ENCODE measurements around the gene MRPS15.

MRPS15 gene

DNA sequence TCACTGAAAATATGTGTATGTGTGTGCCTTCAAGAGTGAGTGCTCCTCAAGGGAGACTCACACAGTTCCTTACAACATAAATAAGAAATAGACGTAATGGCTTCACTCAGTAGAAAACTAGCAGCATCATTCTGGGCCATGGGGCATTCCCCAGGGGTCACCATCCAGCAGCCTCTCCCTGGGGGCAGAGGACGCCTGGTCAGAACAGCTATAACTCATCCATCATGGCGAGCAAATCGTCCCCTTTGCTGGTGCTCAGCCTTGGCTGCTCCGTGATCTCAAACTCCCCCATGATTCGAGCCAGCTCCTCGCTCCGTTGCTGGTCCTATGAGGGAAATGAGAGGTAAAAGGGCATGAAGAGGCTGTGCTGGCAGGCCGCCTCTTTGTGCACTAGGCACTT lies 46.3 kb downstream of the MRPS15 start:
- TF ChIP-seq, protein P1, sequence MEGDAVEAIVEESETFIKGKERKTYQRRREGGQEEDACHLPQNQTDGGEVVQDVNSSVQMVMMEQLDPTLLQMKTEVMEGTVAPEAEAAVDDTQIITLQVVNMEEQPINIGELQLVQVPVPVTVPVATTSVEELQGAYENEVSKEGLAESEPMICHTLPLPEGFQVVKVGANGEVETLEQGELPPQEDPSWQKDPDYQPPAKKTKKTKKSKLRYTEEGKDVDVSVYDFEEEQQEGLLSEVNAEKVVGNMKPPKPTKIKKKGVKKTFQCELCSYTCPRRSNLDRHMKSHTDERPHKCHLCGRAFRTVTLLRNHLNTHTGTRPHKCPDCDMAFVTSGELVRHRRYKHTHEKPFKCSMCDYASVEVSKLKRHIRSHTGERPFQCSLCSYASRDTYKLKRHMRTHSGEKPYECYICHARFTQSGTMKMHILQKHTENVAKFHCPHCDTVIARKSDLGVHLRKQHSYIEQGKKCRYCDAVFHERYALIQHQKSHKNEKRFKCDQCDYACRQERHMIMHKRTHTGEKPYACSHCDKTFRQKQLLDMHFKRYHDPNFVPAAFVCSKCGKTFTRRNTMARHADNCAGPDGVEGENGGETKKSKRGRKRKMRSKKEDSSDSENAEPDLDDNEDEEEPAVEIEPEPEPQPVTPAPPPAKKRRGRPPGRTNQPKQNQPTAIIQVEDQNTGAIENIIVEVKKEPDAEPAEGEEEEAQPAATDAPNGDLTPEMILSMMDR (IDR thresholded peaks at IDR 0.05; ENCODE audit: low read depth, low read length) = no peak
- no peaks in the 10 kb centered on the region for H3K27me3 ChIP-seq
- H3K36me3 ChIP-seq = no peaks in the 10 kb centered on the region
- H3K9me3 ChIP-seq = no peaks in the 10 kb centered on the region
- DNase-seq = no peak
- no peak overlapping the region for H3K4me3 ChIP-seq (ENCODE audit: low read depth, low read length)
- no peaks in the 10 kb centered on the region for H3K4me1 ChIP-seq

DNA sequence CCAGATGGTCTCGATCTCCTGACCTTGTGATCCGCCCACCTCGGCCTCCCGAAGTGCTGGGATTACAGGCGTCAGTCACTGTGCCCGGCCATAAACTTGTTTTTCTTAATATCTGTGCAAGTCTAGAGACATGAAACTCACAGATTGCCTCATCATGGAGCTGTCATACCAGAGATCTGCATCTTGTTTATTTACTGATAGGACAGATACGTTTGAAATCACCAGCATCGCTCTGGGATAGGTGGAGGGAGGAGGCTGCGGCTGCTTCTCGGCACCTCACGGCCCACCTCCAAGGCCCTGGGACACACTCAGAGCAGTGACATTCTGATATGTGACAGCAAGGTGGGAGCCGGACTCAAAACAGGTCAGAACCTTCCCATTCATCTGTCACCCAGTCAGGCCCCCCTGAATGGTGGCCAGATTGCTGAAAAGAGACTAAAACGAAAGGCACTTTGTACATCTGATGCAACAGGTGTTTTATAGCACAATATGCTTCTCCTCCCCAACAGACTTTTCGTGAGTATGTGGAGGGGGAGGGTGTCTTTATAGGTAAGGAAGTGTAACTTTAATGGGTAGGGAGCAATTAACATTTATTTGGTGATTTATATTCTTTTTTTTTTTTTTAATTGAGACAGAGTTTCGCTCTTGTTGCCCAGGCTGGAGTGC lies 48.4 kb downstream of the MRPS15 start:
- TF ChIP-seq, protein P1 (IDR thresholded peaks at IDR 0.05; ENCODE audit: low read depth, low read length) = no peak
- Histone ChIP-seq H3K36me3 (no peaks in the 10 kb centered on the region), H3K4me3 (ENCODE audit: low read depth, low read length) (no peak overlapping the region), H3K4me1 (no peaks in the 10 kb centered on the region), H3K9me3 (no peaks in the 10 kb centered on the region), H3K27me3 (no peaks in the 10 kb centered on the region)
- DNase-seq = no peak

DNA sequence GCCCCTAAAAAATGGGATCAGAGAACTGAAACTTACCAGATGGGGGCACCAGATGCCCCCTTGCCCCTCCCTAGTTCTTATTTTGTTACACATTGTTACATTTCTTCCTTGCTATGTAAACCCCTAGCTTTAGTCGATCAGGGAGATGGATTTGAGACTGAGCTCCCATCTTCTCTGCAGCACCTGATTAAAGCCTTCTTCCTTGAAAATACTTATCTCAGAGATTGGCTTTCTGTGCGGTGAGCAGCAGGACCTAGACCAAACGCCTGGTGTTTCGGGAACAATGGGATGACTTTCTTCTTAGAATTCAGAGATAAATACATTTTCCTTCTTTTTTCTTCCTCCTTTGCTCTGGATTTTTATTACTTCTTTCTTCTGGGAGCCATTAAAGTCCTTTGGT lies 49.8 kb downstream of the MRPS15 start:
- no peaks in the 10 kb centered on the region for H3K27me3 ChIP-seq
- H3K36me3 ChIP-seq = no peaks in the 10 kb centered on the region
- no peaks in the 10 kb centered on the region for H3K9me3 ChIP-seq
- TF ChIP-seq, protein P1 (IDR thresholded peaks at IDR 0.05; ENCODE audit: low read depth, low read length) = no peak
- H3K4me1 ChIP-seq = no peaks in the 10 kb centered on the region
- H3K4me3 ChIP-seq (ENCODE audit: low read depth, low read length) = no peak overlapping the region
- DNase-seq = no peak

DNA sequence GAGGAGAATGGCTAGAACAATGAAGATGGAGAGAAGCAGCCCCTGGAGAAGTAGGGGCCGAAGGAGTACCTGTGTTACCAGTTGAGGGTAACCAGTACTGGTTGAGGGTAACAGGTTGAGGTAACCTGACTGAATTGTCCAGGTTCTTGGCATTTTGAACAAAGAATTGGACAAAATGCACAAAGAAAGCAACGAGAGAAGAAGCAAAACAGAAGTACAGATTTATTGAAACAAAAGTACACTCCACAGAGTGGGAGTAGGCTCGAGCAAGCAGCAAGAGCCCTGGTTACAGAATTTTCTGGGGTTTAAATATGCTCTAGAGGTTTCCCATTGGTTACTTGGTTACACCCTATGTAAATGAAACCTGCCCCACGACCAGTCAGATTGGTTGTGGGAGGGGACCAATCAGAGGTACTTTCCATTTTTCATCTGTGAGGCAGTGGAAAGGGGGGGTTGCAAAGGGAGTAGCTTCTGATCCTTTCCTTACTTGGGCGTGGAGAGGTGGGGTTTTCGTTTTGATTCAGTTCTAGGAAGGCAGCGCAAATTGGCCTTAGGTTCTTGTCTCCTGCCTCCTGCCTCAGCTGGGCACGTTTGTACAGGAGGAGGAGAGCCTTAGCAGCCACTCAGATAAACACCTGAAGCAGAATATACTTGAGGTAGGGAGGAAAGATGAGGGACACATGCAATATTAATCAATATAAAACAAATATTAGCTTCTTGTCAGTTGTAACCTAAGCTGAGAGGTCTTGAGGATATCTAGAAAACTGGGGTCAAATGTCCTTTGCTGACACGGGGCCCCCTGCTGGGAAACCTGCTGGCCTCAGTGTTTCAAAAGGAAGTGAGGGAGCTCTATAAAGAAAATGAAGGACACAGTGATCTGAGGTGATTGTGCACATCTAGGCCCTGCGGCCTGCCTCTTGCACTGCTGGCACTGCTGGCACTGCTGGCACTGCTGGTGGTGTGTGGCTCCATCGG lies 52.2 kb downstream of the MRPS15 start:
- Histone ChIP-seq H3K4me3 (ENCODE audit: low read depth, low read length) (no peak overlapping the region), H3K9me3 (no peaks in the 10 kb centered on the region), H3K27me3 (no peaks in the 10 kb centered on the region), H3K4me1 (no peaks in the 10 kb centered on the region), H3K36me3 (no peaks in the 10 kb centered on the region)
- TF ChIP-seq, protein P1 (IDR thresholded peaks at IDR 0.05; ENCODE audit: low read depth, low read length) = no peak
- peak; percentile 58 for DNase-seq

DNA sequence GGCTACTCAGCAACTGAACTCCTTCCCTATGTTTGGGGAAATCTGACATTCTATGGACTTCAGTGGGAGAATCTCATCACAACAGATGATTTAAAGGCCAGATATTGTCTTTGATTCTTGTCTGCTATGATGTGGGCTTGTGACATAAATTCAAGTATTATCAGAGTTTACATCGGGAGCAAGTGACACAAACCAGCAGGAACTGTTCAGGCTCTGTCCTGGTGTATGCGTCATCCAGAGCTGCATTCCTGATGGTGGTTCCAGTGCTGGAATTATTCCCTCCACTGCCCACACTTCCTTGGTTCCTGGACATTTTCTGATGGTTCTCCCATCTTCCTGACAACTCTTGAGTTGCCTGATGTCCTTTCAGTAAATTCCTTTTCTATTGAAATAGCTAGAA lies 55.7 kb downstream of the MRPS15 start:
- no peak for DNase-seq
- Histone ChIP-seq H3K27me3 (no peaks in the 10 kb centered on the region), H3K36me3 (no peaks in the 10 kb centered on the region), H3K4me1 (no peaks in the 10 kb centered on the region), H3K4me3 (ENCODE audit: low read depth, low read length) (no peak overlapping the region), H3K9me3 (no peaks in the 10 kb centered on the region)
- TF ChIP-seq, protein P1 (IDR thresholded peaks at IDR 0.05; ENCODE audit: low read depth, low read length) = no peak

DNA sequence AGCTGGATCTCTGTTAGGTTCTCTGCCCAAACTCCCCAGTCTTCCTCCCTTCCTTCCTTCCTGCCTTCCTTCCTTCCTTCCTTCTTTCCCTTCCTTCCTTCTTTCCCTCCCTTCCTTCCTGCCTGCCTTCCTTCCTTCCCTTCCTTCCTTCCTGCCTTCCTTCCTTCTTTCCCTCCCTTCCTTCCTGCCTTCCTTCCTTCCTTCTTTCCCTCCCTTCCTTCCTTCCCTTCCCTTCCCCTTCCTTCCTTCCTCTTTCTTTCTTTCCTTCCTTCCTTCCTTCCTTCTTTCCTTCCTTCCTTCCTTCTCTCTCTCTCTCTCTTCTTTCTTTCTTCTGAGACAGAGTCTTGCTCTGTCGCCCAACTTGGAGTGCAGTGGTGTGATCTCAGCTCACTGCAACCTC lies 57.7 kb downstream of the MRPS15 start:
- no peaks in the 10 kb centered on the region for H3K9me3 ChIP-seq
- TF ChIP-seq, protein P1 (IDR thresholded peaks at IDR 0.05; ENCODE audit: low read depth, low read length) = no peak
- no peak for DNase-seq
- no peaks in the 10 kb centered on the region for H3K36me3 ChIP-seq
- H3K4me1 ChIP-seq = no peaks in the 10 kb centered on the region
- no peak overlapping the region for H3K4me3 ChIP-seq (ENCODE audit: low read depth, low read length)
- H3K27me3 ChIP-seq = no peaks in the 10 kb centered on the region
